ENCODE data around the gene RNF121. TPM values are rescaled to one million over a fixed set of nuclear protein-coding genes. Genes with fewer than 3 reads are reported as not detected.

The RNF121 gene
- total RNA-seq, 6 experiments from 2014 or later: 36.7 to 41.6 (median 38.7) TPM

GRCh38 chr11:71946144-71946571 is 17.3 kb downstream of the RNF121 start:
- H3K4me3 Mint-ChIP-seq: peak overlapping the region; percentile 42
- H3K27ac Mint-ChIP-seq: peak overlapping the region; percentile 36
- TF ChIP-seq CTCF (IDR thresholded peaks at IDR 0.05): no peak

DNA sequence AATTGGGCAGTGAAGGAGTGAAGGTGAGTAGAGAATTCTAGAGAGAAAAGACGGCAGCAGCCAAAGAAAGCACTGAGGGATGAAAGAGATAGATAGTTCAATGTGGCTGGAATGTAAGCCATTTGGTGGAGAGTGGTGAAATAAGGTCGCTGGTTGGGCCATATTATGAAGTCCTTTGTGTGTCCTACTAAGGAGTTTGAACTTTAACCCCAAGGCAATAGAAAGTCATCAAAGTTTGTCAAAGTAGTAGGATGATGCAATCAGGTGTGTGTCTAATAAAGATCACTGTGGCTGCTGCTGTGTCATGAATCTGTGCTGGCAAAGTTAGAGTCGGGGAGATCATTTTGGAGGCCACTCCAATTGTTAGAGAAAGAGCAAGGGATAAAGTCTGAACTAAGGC is 18.7 kb downstream of the RNF121 start:
- TF ChIP-seq CTCF (IDR thresholded peaks at IDR 0.05): no peak
- Mint-ChIP-seq H3K9me3 (no peaks in the 10 kb centered on the region), H3K4me3 (no peak overlapping the region), H3K27me3 (ENCODE audit: insufficient read depth) (no peaks in the 10 kb centered on the region), H3K4me1 (ENCODE audit: low read depth) (peaks cover 58% of the 10 kb centered on the region), H3K27ac (no peak overlapping the region), H3K36me3 (ENCODE audit: low read depth) (0 out of 2 replicates have a peak, but pooled peaks cover 6% of the 10 kb centered on the region)
- no peak for DNase-seq

More at GRCh38 chr11:71946144-71946571, 17.3 kb downstream of the RNF121 start:
- no peaks in the 10 kb centered on the region for H3K9me3 Mint-ChIP-seq
- H3K4me1 Mint-ChIP-seq (ENCODE audit: low read depth): peaks cover 58% of the 10 kb centered on the region
- no peaks in the 10 kb centered on the region for H3K27me3 Mint-ChIP-seq (ENCODE audit: insufficient read depth)
- DNase-seq: peak; percentile 55
- 0 out of 2 replicates have a peak, but pooled peaks cover 6% of the 10 kb centered on the region for H3K36me3 Mint-ChIP-seq (ENCODE audit: low read depth)

- Mint-ChIP-seq H3K4me3 (no peak overlapping the region), H3K27me3 (ENCODE audit: insufficient read depth) (no peaks in the 10 kb centered on the region), H3K9me3 (no peaks in the 10 kb centered on the region), H3K27ac (no peak overlapping the region; the same call in 1 of the 2 replicates), H3K4me1 (ENCODE audit: low read depth) (peaks cover 53% of the 10 kb centered on the region), H3K36me3 (ENCODE audit: low read depth) (0 out of 2 replicates have a peak, but pooled peaks cover 4% of the 10 kb centered on the region)
- no peak for TF ChIP-seq CTCF (IDR thresholded peaks at IDR 0.05)
- DNase-seq: no peak
These were observed 19.6 kb downstream of the RNF121 start for GRCh38 chr11:71948314-71949027.

GRCh38 chr11:71949034-71949433 is 20.2 kb downstream of the RNF121 start:
- no peaks in the 10 kb centered on the region for H3K9me3 Mint-ChIP-seq
- H3K36me3 Mint-ChIP-seq (ENCODE audit: low read depth): no peaks in the 10 kb centered on the region
- DNase-seq: no peak
- H3K27me3 Mint-ChIP-seq (ENCODE audit: insufficient read depth): no peaks in the 10 kb centered on the region
- peaks cover 47% of the 10 kb centered on the region for H3K4me1 Mint-ChIP-seq (ENCODE audit: low read depth)
- no peak for TF ChIP-seq CTCF (IDR thresholded peaks at IDR 0.05)
- no peak overlapping the region for H3K4me3 Mint-ChIP-seq
- no peak overlapping the region for H3K27ac Mint-ChIP-seq

DNA sequence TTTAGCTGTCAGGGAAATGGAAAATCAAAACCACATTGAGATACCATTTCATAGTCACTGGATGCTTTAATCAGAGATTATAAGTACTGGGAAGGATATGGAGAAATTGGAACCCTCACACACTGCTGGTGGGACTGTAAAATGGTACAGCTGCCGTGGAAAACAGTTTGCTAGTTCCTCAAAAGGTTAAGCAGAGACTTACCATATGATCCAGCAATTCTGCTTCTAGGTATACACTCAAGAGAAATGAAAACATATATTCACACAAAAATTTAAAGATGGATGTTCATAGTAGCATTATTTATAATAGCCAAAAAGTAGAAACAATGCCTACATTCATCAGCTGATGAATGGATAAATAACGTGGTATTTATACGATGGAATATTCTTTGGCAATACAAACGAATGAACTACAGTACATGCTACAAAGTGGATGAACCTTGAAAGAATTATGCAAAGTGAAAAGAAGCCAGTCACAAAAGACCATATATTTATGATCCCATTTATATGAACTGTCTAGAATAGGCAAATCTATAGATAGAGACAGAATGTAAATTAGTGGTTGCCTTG is 23.0 kb downstream of the RNF121 start:
- DNase-seq: no peak
- no peak overlapping the region for H3K27ac Mint-ChIP-seq
- TF ChIP-seq CTCF (IDR thresholded peaks at IDR 0.05): no peak
- no peaks in the 10 kb centered on the region for H3K9me3 Mint-ChIP-seq
- no peak overlapping the region for H3K4me3 Mint-ChIP-seq
- H3K27me3 Mint-ChIP-seq (ENCODE audit: insufficient read depth): no peaks in the 10 kb centered on the region
- peaks cover 21% of the 10 kb centered on the region for H3K4me1 Mint-ChIP-seq (ENCODE audit: low read depth)
- no peaks in the 10 kb centered on the region for H3K36me3 Mint-ChIP-seq (ENCODE audit: low read depth)
